Liver (tissue), 3 donors: ENCODE results near the gene MMP2.
A peak's percentile ranks its signal among the peaks of the same experiment; 100 is the strongest.

Source experiments
- FOXA1 ChIP-seq: IDR thresholded peaks from 2 replicates; pipeline ENCODE4 v1.6.1; 2016; ENCODE audit warnings: antibody characterized with exemption
- TAF1 ChIP-seq: conservative IDR thresholded peaks from 2 replicates; pipeline ENCODE4 v1.6.1; 2016; ENCODE audit warnings: antibody characterized with exemption, mild to moderate bottlenecking
- TF ChIP-seq, protein P1 (sequence below): fragments of 150-350 bp; IDR thresholded peaks from 2 replicates; pipeline ENCODE4 v1.5.1; 2017; ENCODE audit warnings: improper control_type of control experiment, low read depth, low read length; ENCODE audit not compliant: missing input control
- TF ChIP-seq, protein P2 (sequence below): IDR thresholded peaks from 2 replicates; pipeline ENCODE4 v1.6.1; 2016; ENCODE audit warnings: antibody characterized with exemption, mild to moderate bottlenecking
- donor health status: healthy.
- donor health status: healthy.

DNA sequence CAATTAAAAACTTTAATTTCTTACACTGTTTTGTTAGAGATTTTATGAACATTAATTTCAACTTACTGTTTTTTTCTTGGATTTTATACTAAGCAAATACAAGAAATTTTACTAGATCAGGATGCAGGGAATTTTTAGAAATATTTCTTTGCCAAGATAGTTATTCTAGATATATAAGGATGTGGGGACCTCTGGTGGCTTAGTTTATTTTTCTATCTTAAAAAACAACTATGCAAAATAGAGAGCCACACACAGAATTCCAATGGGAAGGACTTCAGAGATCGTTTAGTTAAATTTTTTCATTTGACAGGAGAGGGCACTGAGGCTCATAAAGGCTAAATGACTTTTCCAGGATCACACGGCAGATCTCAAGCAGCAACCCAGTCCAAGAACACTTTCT is 64.5 kb downstream of the MMP2 start:
- TF ChIP-seq, protein P1, sequence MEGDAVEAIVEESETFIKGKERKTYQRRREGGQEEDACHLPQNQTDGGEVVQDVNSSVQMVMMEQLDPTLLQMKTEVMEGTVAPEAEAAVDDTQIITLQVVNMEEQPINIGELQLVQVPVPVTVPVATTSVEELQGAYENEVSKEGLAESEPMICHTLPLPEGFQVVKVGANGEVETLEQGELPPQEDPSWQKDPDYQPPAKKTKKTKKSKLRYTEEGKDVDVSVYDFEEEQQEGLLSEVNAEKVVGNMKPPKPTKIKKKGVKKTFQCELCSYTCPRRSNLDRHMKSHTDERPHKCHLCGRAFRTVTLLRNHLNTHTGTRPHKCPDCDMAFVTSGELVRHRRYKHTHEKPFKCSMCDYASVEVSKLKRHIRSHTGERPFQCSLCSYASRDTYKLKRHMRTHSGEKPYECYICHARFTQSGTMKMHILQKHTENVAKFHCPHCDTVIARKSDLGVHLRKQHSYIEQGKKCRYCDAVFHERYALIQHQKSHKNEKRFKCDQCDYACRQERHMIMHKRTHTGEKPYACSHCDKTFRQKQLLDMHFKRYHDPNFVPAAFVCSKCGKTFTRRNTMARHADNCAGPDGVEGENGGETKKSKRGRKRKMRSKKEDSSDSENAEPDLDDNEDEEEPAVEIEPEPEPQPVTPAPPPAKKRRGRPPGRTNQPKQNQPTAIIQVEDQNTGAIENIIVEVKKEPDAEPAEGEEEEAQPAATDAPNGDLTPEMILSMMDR, result peak; percentile 28
- TF ChIP-seq FOXA1 (no peak), TAF1 (no peak)
- TF ChIP-seq, protein P2, sequence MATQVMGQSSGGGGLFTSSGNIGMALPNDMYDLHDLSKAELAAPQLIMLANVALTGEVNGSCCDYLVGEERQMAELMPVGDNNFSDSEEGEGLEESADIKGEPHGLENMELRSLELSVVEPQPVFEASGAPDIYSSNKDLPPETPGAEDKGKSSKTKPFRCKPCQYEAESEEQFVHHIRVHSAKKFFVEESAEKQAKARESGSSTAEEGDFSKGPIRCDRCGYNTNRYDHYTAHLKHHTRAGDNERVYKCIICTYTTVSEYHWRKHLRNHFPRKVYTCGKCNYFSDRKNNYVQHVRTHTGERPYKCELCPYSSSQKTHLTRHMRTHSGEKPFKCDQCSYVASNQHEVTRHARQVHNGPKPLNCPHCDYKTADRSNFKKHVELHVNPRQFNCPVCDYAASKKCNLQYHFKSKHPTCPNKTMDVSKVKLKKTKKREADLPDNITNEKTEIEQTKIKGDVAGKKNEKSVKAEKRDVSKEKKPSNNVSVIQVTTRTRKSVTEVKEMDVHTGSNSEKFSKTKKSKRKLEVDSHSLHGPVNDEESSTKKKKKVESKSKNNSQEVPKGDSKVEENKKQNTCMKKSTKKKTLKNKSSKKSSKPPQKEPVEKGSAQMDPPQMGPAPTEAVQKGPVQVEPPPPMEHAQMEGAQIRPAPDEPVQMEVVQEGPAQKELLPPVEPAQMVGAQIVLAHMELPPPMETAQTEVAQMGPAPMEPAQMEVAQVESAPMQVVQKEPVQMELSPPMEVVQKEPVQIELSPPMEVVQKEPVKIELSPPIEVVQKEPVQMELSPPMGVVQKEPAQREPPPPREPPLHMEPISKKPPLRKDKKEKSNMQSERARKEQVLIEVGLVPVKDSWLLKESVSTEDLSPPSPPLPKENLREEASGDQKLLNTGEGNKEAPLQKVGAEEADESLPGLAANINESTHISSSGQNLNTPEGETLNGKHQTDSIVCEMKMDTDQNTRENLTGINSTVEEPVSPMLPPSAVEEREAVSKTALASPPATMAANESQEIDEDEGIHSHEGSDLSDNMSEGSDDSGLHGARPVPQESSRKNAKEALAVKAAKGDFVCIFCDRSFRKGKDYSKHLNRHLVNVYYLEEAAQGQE, result no peak
